COLO668 (cell line): ENCODE data around the gene ZNF423.
A peak's percentile ranks its signal among the peaks of the same experiment; 100 is the strongest.

Experiments
- DNase-seq: peaks from one replicate; lab custom pipeline; 2025; ENCODE audit not compliant: unreplicated experiment; lab: John Stamatoyannopoulos, UW

The ZNF423 gene

GRCh38 chr16:49755716-49756505 is 100.0 kb downstream of the ZNF423 start:
- no peak for DNase-seq

GRCh38 chr16:49755313-49755620 is 100.6 kb downstream of the ZNF423 start:
- DNase-seq, result no peak

- no peak for DNase-seq
Measured at GRCh38 chr16:49754495-49755312, 101.2 kb downstream of the ZNF423 start.

GRCh38 chr16:49750341-49751000 is 105.4 kb downstream of the ZNF423 start:
- DNase-seq, result no peak

GRCh38 chr16:49749816-49750215 is 106.1 kb downstream of the ZNF423 start:
- no peak for DNase-seq

- DNase-seq, result no peak
Measured at GRCh38 chr16:49748322-49748721, 107.6 kb downstream of the ZNF423 start.

- DNase-seq, result no peak
Measured at GRCh38 chr16:49747654-49748053, 108.3 kb downstream of the ZNF423 start.

GRCh38 chr16:49746545-49746944 is 109.4 kb downstream of the ZNF423 start:
- no peak for DNase-seq

GRCh38 chr16:49745311-49745747 is 110.6 kb downstream of the ZNF423 start:
- no peak for DNase-seq

- no peak for DNase-seq
Measured at GRCh38 chr16:49744244-49745220, 111.4 kb downstream of the ZNF423 start.

GRCh38 chr16:49743658-49744057 is 112.3 kb downstream of the ZNF423 start:
- no peak for DNase-seq

GRCh38 chr16:49743203-49743464 is 112.8 kb downstream of the ZNF423 start:
- no peak for DNase-seq

- DNase-seq, result no peak
Measured at GRCh38 chr16:49742428-49743202, 113.3 kb downstream of the ZNF423 start.

GRCh38 chr16:49740256-49740655 is 115.7 kb downstream of the ZNF423 start:
- no peak for DNase-seq

- peak; percentile 1 for DNase-seq
Measured at GRCh38 chr16:49739381-49739780, 116.5 kb downstream of the ZNF423 start.

GRCh38 chr16:49738832-49739231 is 117.1 kb downstream of the ZNF423 start:
- no peak for DNase-seq

- no peak for DNase-seq
Measured at GRCh38 chr16:49738001-49738400, 117.9 kb downstream of the ZNF423 start.

- no peak for DNase-seq
Measured at GRCh38 chr16:49737541-49737940, 118.4 kb downstream of the ZNF423 start.

- DNase-seq, result no peak
Measured at GRCh38 chr16:49734331-49734730, 121.6 kb downstream of the ZNF423 start.

GRCh38 chr16:49733313-49734009 is 122.5 kb downstream of the ZNF423 start:
- no peak for DNase-seq
